H9 (cell line): ENCODE results near the gene CAVIN1. TPM values are rescaled to one million over a fixed set of nuclear protein-coding genes. Genes with fewer than 3 reads are reported as not detected.
A peak's percentile ranks its signal among the peaks of the same experiment; 100 is the strongest.

Source experiments
- DNase-seq: peaks from one replicate; pipeline ENCODE4 v3.0.0-alpha.2; 2017
- H2AFZ ChIP-seq: one replicate; pipeline ENCODE4 v1.6.1; 2013; ENCODE audit warnings: mild to moderate bottlenecking, low read length, control low read depth, moderate library complexity
- H2AK5ac ChIP-seq: 2 replicates; pipeline ENCODE4 v1.6.1; 2013; ENCODE audit warnings: low read length, control low read depth, mixed read lengths; ENCODE audit not compliant: insufficient read length
- H2BK120ac ChIP-seq: one replicate; pipeline ENCODE4 v1.6.1; 2013; ENCODE audit warnings: low read depth, mild to moderate bottlenecking, low read length, control low read depth, inconsistent platforms; ENCODE audit not compliant: poor library complexity, severe bottlenecking
- H2BK12ac ChIP-seq: 2 replicates; pipeline ENCODE4 v1.6.1; 2013; ENCODE audit warnings: low read length, control low read depth, mixed read lengths, low read depth; ENCODE audit not compliant: insufficient read length
- H2BK15ac ChIP-seq: 2 replicates; pipeline ENCODE4 v1.6.1; 2013; ENCODE audit warnings: low read depth, low read length, control low read depth
- H2BK20ac ChIP-seq: one replicate; pipeline ENCODE4 v1.6.1; 2013; ENCODE audit warnings: low read depth, mild to moderate bottlenecking, low read length, control low read depth, inconsistent platforms; ENCODE audit not compliant: poor library complexity, severe bottlenecking
- H2BK5ac ChIP-seq: 2 replicates; pipeline ENCODE4 v1.6.1; 2013; ENCODE audit warnings: low read length, control low read depth, mixed read lengths; ENCODE audit not compliant: insufficient read length
- H3K14ac ChIP-seq: 2 replicates; pipeline ENCODE4 v1.6.1; 2013; ENCODE audit warnings: low read length, control low read depth; ENCODE audit not compliant: insufficient read depth
- H3K18ac ChIP-seq: 2 replicates; pipeline ENCODE4 v1.6.1; 2013; ENCODE audit warnings: low read depth, mild to moderate bottlenecking, mixed read lengths, low read length, control low read depth; ENCODE audit not compliant: insufficient read length
- H3K23ac ChIP-seq: 2 replicates; pipeline ENCODE4 v1.6.1; 2013; ENCODE audit warnings: low read length, control low read depth, mixed read lengths, low read depth; ENCODE audit not compliant: insufficient read length
- H3K23me2 ChIP-seq: 2 replicates; pipeline ENCODE4 v1.6.1; 2013; ENCODE audit warnings: low read depth, mild to moderate bottlenecking, mixed read lengths, low read length, control low read depth; ENCODE audit not compliant: insufficient read length, poor library complexity, severe bottlenecking
- H3K27ac ChIP-seq: 2 replicates; pipeline ENCODE4 v1.5.1; 2013; ENCODE audit warnings: low read length, control low read depth, mixed read lengths, low read depth; ENCODE audit not compliant: insufficient read length
- H3K27me3 ChIP-seq: 2 replicates; pipeline ENCODE4 v1.6.1; 2013; ENCODE audit warnings: low read length, control low read depth, inconsistent platforms; ENCODE audit not compliant: insufficient read depth
- H3K4ac ChIP-seq: 2 replicates; pipeline ENCODE4 v1.6.1; 2013; ENCODE audit warnings: low read depth, mild to moderate bottlenecking, control low read depth, inconsistent platforms, low read length, moderate library complexity
- H3K4me1 ChIP-seq: 2 replicates; pipeline ENCODE4 v1.6.1; 2013; ENCODE audit warnings: low read length, control low read depth, inconsistent platforms; ENCODE audit not compliant: insufficient read depth
- H3K4me2 ChIP-seq: 2 replicates; pipeline ENCODE4 v1.6.1; 2013; ENCODE audit warnings: low read length, control low read depth, mixed read lengths; ENCODE audit not compliant: insufficient read length, insufficient read depth
- H3K56ac ChIP-seq: 2 replicates; pipeline ENCODE4 v1.6.1; 2013; ENCODE audit warnings: low read depth, mild to moderate bottlenecking, mixed read lengths, low read length, control low read depth; ENCODE audit not compliant: insufficient read length
- H3K79me1 ChIP-seq: 2 replicates; pipeline ENCODE4 v1.6.1; 2013; ENCODE audit warnings: low read depth, mild to moderate bottlenecking, moderate library complexity, low read length, control low read depth, inconsistent platforms; ENCODE audit not compliant: insufficient read depth, poor library complexity, severe bottlenecking
- H3K79me2 ChIP-seq: 2 replicates; pipeline ENCODE4 v1.6.1; 2013; ENCODE audit warnings: low read length, control low read depth, inconsistent platforms; ENCODE audit not compliant: insufficient read depth
- H3K9ac ChIP-seq: 2 replicates; pipeline ENCODE4 v1.6.1; 2013; ENCODE audit warnings: low read length, control low read depth, mixed read lengths; ENCODE audit not compliant: insufficient read length; ENCODE audit errors: extremely low read depth
- H3K9me3 ChIP-seq: one replicate; pipeline ENCODE4 v1.6.1; 2013; ENCODE audit warnings: low read depth, low read length, inconsistent platforms; ENCODE audit not compliant: control insufficient read depth
- H3T11ph ChIP-seq: one replicate; pipeline ENCODE4 v1.6.1; 2013; ENCODE audit warnings: mild to moderate bottlenecking, low read length, control low read depth, inconsistent platforms
- H4K20me1 ChIP-seq: one replicate; pipeline ENCODE4 v1.6.1; 2013; ENCODE audit not compliant: control insufficient read depth, insufficient read length, insufficient read depth
- H4K5ac ChIP-seq: 2 replicates; pipeline ENCODE4 v1.6.1; 2013; ENCODE audit warnings: low read depth, mild to moderate bottlenecking, mixed read lengths, low read length, control low read depth; ENCODE audit not compliant: insufficient read length
- H4K8ac ChIP-seq: replicated peaks from 2 replicates; pipeline ENCODE4 v1.6.1; 2013; ENCODE audit warnings: low read length, control low read depth, mixed read lengths, low read depth; ENCODE audit not compliant: insufficient read length
- H4K91ac ChIP-seq: 2 replicates; pipeline ENCODE4 v1.6.1; 2013; ENCODE audit warnings: low read depth, mild to moderate bottlenecking, moderate library complexity, mixed read lengths, low read length, control low read depth; ENCODE audit not compliant: insufficient read length
- H3K27ac Mint-ChIP-seq, 3 experiments: 2 replicates in 2 of 3; 3 replicates in 1 of 3; pipeline ENCODE4 v1.8.0; 2020 to 2021; ENCODE audit warnings: mixed read lengths in 3 of 3, mild to moderate bottlenecking in 1 of 3, moderate library complexity in 1 of 3
- H3K27me3 Mint-ChIP-seq: 2 replicates; pipeline ENCODE4 v1.8.0; 2021; ENCODE audit warnings: low read depth, mild to moderate bottlenecking, moderate library complexity, mixed read lengths
- H3K36me3 Mint-ChIP-seq, 3 experiments: 2 replicates in 2 of 3; 3 replicates in 1 of 3; pipeline ENCODE4 v1.8.0; 2020 to 2021; ENCODE audit warnings: low read depth in 3 of 3, mixed read lengths in 3 of 3; ENCODE audit not compliant: insufficient read depth in 1 of 3
- H3K4me1 Mint-ChIP-seq, 2 experiments: 2 replicates each; pipeline ENCODE4 v1.8.0; 2020; ENCODE audit warnings: mixed read lengths in 2 of 2
- H3K4me3 Mint-ChIP-seq, 2 experiments: 2 replicates in 1 of 2; 3 replicates in 1 of 2; pipeline ENCODE4 v1.8.0; 2020 to 2021; ENCODE audit warnings: mild to moderate bottlenecking in 2 of 2, mixed read lengths in 2 of 2, moderate library complexity in 1 of 2
- H3K9me3 Mint-ChIP-seq, 2 experiments: 2 replicates in 1 of 2; 3 replicates in 1 of 2; pipeline ENCODE4 v1.8.0; 2020; ENCODE audit warnings: mild to moderate bottlenecking in 2 of 2, mixed read lengths in 2 of 2, moderate library complexity in 1 of 2
- WGBS: extraction: QIAGEN DNeasy Blood & Tissue Kit; methylation state at CpG from one replicate; pipeline ENCODE4 v1.1.7; 2013; ENCODE audit warnings: missing lambda C conversion rate, low lambda C conversion rate, mixed read lengths; ENCODE audit not compliant: insufficient read length; ENCODE audit errors: extremely low coverage; 5-methylcytosine and 5-hydroxymethylcytosine counted together
- total RNA-seq: library from RNA; stranded (reverse); gene quantifications from 2 replicates; pipeline ENCODE4 v1.2.1, GENCODE V29; 2021
- TF ChIP-seq, protein P1 (sequence below): fragments of 200-600 bp; sonication (generic); conservative IDR thresholded peaks from 3 replicates; pipeline ENCODE4 v1.8.0; 2021; ENCODE audit warnings: antibody characterized with exemption, mild to moderate bottlenecking

Gene CAVIN1
- total RNA-seq, 1 experiment from 2014 or later = 65.2 TPM

- no peak overlapping the region for H2BK15ac ChIP-seq
- H3K23me2 ChIP-seq = peaks cover 3% of the 10 kb centered on the region
- Mint-ChIP-seq H3K36me3 (no peaks in the 10 kb centered on the region; a peak in 1 of 7 replicates), H3K27me3 (peaks cover 4% of the 10 kb centered on the region), H3K27ac (peak overlapping the region; percentile 28 to 82 (median 50); a peak in 4 of 7 replicates), H3K4me1 (peaks cover 22 to 49% of the 10 kb centered on the region in 2 experiments), H3K4me3 (peak overlapping the region in 1 of 2 experiments; percentile 9; a peak in 1 of 5 replicates), H3K9me3 (no peaks in the 10 kb centered on the region)
- H3K4ac ChIP-seq = no peak overlapping the region
- no peak overlapping the region for H3K23ac ChIP-seq
- H2BK20ac ChIP-seq = no peak overlapping the region
- H4K8ac ChIP-seq = no peak overlapping the region
- no peak overlapping the region for H3K14ac ChIP-seq
- no peaks in the 10 kb centered on the region for H3K27me3 ChIP-seq
- H3T11ph ChIP-seq = no peak overlapping the region
- no peaks in the 10 kb centered on the region for H3K9me3 ChIP-seq
- H4K5ac ChIP-seq = peak overlapping the region; percentile 53
- H3K9ac ChIP-seq = peak overlapping the region; percentile 30
- no peak overlapping the region for H3K56ac ChIP-seq
- H3K79me1 ChIP-seq = no peaks in the 10 kb centered on the region
- no peak overlapping the region for H3K4me2 ChIP-seq
- no peaks in the 10 kb centered on the region for H4K20me1 ChIP-seq
- H3K27ac ChIP-seq = peak overlapping the region; percentile 38
- H2BK120ac ChIP-seq = no peak overlapping the region
- H2BK12ac ChIP-seq = no peak overlapping the region
- no peaks in the 10 kb centered on the region for H3K79me2 ChIP-seq
- no peak overlapping the region for H4K91ac ChIP-seq
- no peak overlapping the region for H2AFZ ChIP-seq
- H3K18ac ChIP-seq = no peak overlapping the region
- TF ChIP-seq, protein P1, sequence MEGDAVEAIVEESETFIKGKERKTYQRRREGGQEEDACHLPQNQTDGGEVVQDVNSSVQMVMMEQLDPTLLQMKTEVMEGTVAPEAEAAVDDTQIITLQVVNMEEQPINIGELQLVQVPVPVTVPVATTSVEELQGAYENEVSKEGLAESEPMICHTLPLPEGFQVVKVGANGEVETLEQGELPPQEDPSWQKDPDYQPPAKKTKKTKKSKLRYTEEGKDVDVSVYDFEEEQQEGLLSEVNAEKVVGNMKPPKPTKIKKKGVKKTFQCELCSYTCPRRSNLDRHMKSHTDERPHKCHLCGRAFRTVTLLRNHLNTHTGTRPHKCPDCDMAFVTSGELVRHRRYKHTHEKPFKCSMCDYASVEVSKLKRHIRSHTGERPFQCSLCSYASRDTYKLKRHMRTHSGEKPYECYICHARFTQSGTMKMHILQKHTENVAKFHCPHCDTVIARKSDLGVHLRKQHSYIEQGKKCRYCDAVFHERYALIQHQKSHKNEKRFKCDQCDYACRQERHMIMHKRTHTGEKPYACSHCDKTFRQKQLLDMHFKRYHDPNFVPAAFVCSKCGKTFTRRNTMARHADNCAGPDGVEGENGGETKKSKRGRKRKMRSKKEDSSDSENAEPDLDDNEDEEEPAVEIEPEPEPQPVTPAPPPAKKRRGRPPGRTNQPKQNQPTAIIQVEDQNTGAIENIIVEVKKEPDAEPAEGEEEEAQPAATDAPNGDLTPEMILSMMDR = peak; percentile 72
- peaks cover 2% of the 10 kb centered on the region; the same call in 1 of the 2 replicates for H3K4me1 ChIP-seq
- WGBS = no CpG with 5 or more reads among the region's 4 CpGs
- no peak overlapping the region for H2AK5ac ChIP-seq
- H2BK5ac ChIP-seq = no peak overlapping the region
- DNase-seq = peak; percentile 74
Observed at GRCh38 chr17:42428141-42428944, 5.3 kb upstream of the CAVIN1 start.
